Neural crest cell (in vitro differentiated cells): Measurements from ENCODE around the gene RASSF7. TPM values are rescaled to one million over a fixed set of nuclear protein-coding genes. Genes with fewer than 3 reads are reported as not detected.
A peak's percentile ranks its signal among the peaks of the same experiment; 100 is the strongest.

Source experiments
- microRNA-seq: library from miRNA; unstranded; fragments of <30 nt; microRNA quantifications from one replicate; pipeline ENCODE4, GENCODE V29; 2020
- total RNA-seq: library from RNA; stranded (reverse); gene quantifications from 2 replicates; pipeline ENCODE4 v1.2.1, GENCODE V29; 2021

The RASSF7 gene
- total RNA-seq, 1 donor from 2014 or later: 7.3 TPM

Small RNA genes within 50 kb of the gene (microRNA-seq; reads per million reads assigned to microRNA genes)
- gene MIR210: 788 reads per million, percentile 79 among the genes with 10 or more reads in this experiment

Other genes starting within 250 kb of the RASSF7 start
- 2.0 and 2.3 TPM in 2 replicates for gene IFITM1, start 246.9 kb upstream of the RASSF7 start, total RNA-seq
- 156 and 165 TPM in 2 replicates for gene IFITM3, start 240.1 kb upstream of the RASSF7 start, total RNA-seq
- gene B4GALNT4, start 191.5 kb upstream of the RASSF7 start, total RNA-seq: 179 and 201 TPM in 2 replicates
- gene PKP3, start 166.8 kb upstream of the RASSF7 start, total RNA-seq: 0.42 and 1.7 TPM in 2 replicates
- gene SIGIRR, start 146.0 kb upstream of the RASSF7 start, total RNA-seq: 14.5 and 15.9 TPM in 2 replicates
- not detected in 2 replicates for gene ANO9, start 119.0 kb upstream of the RASSF7 start, total RNA-seq
- gene PTDSS2, start 110.7 kb upstream of the RASSF7 start, total RNA-seq: 51.2 and 52.4 TPM in 2 replicates
- gene RNH1, start 53.7 kb upstream of the RASSF7 start, total RNA-seq: 69.2 and 71.1 TPM in 2 replicates
- gene HRAS, start 25.4 kb upstream of the RASSF7 start, total RNA-seq: 90.6 and 93.5 TPM in 2 replicates
- 2.1 and 2.4 TPM in 2 replicates for gene LRRC56, start 23.4 kb upstream of the RASSF7 start, total RNA-seq
- 1.8 and 2.2 TPM in 2 replicates for gene LMNTD2, start 232 bp upstream of the RASSF7 start, total RNA-seq
- 52.3 TPM in 2 replicates for gene PHRF1, start 15.5 kb downstream of the RASSF7 start, total RNA-seq
- 10.2 and 11.4 TPM in 2 replicates for gene IRF7, start 55.0 kb downstream of the RASSF7 start, total RNA-seq
- gene CDHR5, start 64.0 kb downstream of the RASSF7 start, total RNA-seq: not detected in 2 replicates
- not detected in 2 replicates for gene SCT, start 66.2 kb downstream of the RASSF7 start, total RNA-seq
- gene DRD4, start 76.3 kb downstream of the RASSF7 start, total RNA-seq: 0.30 and 0.63 TPM in 2 replicates
- gene DEAF1, start 134.3 kb downstream of the RASSF7 start, total RNA-seq: 60.9 and 67.0 TPM in 2 replicates
- gene TMEM80, start 134.8 kb downstream of the RASSF7 start, total RNA-seq: 19.9 and 26.8 TPM in 2 replicates
- 2.6 and 3.9 TPM in 2 replicates for gene EPS8L2, start 145.3 kb downstream of the RASSF7 start, total RNA-seq
- 154 and 163 TPM in 2 replicates for gene TALDO1, start 186.5 kb downstream of the RASSF7 start, total RNA-seq
- gene GATD1, start 216.5 kb downstream of the RASSF7 start, total RNA-seq: 93.6 and 94.9 TPM in 2 replicates
- gene CEND1, start 229.1 kb downstream of the RASSF7 start, total RNA-seq: 1.0 and 1.2 TPM in 2 replicates
- gene SLC25A22, start 237.3 kb downstream of the RASSF7 start, total RNA-seq: 53.4 and 54.6 TPM in 2 replicates
- 30.7 and 37.9 TPM in 2 replicates for gene PIDD1, start 244.3 kb downstream of the RASSF7 start, total RNA-seq
- 1,810 and 1,830 TPM in 2 replicates for gene RPLP2, start 249.0 kb downstream of the RASSF7 start, total RNA-seq